Central memory CD8-positive, alpha-beta T cell (primary cell): ENCODE results near the gene GLP1R.

Source experiments
- ATAC-seq: fragments of 150-1000 bp; cut with Tn5 transposase; replicated peaks from 2 replicates; pipeline ENCODE4 v1.10.0; 2022; ENCODE audit warnings: mild to moderate bottlenecking, moderate FRiP score, moderate number of reproducible peaks; ENCODE audit not compliant: poor library complexity, severe bottlenecking; ENCODE audit errors: extremely low read depth
- DNase-seq, 2 donors: peaks; one replicate each; pipeline ENCODE4 v3.0.0; 2021; ENCODE audit warnings: low spot score in 2 of 2
- H3K27ac Mint-ChIP-seq: one replicate; pipeline ENCODE4 v1.8.0; 2022; ENCODE audit warnings: low read depth, mild to moderate bottlenecking, moderate library complexity, mixed read lengths
- H3K27me3 Mint-ChIP-seq: one replicate; pipeline ENCODE4 v1.8.0; 2022; ENCODE audit warnings: mixed read lengths
- H3K36me3 Mint-ChIP-seq: one replicate; pipeline ENCODE4 v1.8.0; 2022; ENCODE audit warnings: mild to moderate bottlenecking, moderate library complexity, mixed read lengths; ENCODE audit not compliant: insufficient read depth
- H3K4me1 Mint-ChIP-seq: one replicate; pipeline ENCODE4 v1.8.0; 2022; ENCODE audit warnings: mixed read lengths
- H3K4me3 Mint-ChIP-seq: one replicate; pipeline ENCODE4 v1.8.0; 2022; ENCODE audit warnings: mild to moderate bottlenecking, moderate library complexity, mixed read lengths
- H3K9me3 Mint-ChIP-seq: one replicate; pipeline ENCODE4 v1.8.0; 2022; ENCODE audit warnings: mixed read lengths

Gene GLP1R

DNA sequence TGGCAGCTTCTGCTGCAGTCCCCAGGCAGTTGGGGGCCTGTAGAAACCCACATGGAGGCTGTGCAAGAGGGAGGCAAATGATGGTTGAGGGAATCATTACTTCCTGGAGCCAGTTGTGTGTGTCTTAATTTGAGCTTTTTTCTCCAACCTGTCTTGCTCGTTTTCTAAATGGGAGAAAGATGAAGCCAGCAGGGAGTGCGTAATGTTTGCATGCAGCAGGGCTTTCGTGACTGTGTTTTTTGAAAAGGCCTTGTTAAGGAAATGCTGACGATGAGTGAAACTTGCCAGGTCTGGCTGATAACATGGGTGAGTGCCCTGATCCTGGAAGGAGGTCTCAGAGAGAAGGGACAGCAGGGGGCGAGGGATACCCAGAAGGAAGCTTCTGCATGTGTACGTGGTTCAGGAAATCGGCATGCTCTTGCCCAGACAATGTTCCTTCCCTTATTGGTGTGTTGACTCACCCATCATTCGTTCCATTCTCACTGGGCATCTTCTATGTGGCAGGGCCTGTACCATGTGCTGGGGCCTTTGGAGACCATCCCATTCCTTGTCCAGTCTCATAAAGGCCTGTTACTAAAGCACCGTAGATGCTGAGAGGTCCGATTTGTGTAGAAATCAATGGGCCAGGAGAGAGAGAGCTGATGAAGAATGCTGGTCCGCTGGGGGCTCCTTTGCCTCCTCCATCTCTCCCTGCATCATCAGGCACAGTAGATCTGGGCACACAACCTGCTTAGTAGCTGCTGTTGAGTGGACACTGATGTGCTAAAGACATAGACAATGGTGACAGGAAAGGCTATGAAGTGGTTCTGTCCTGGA lies 27.4 kb downstream of the GLP1R start:
- Mint-ChIP-seq H3K9me3 (no peaks in the 10 kb centered on the region), H3K4me3 (no peak overlapping the region), H3K27me3 (peaks cover 9% of the 10 kb centered on the region), H3K27ac (no peak overlapping the region), H3K4me1 (no peaks in the 10 kb centered on the region), H3K36me3 (no peaks in the 10 kb centered on the region)
- no peak for ATAC-seq
- no peak for DNase-seq

DNA sequence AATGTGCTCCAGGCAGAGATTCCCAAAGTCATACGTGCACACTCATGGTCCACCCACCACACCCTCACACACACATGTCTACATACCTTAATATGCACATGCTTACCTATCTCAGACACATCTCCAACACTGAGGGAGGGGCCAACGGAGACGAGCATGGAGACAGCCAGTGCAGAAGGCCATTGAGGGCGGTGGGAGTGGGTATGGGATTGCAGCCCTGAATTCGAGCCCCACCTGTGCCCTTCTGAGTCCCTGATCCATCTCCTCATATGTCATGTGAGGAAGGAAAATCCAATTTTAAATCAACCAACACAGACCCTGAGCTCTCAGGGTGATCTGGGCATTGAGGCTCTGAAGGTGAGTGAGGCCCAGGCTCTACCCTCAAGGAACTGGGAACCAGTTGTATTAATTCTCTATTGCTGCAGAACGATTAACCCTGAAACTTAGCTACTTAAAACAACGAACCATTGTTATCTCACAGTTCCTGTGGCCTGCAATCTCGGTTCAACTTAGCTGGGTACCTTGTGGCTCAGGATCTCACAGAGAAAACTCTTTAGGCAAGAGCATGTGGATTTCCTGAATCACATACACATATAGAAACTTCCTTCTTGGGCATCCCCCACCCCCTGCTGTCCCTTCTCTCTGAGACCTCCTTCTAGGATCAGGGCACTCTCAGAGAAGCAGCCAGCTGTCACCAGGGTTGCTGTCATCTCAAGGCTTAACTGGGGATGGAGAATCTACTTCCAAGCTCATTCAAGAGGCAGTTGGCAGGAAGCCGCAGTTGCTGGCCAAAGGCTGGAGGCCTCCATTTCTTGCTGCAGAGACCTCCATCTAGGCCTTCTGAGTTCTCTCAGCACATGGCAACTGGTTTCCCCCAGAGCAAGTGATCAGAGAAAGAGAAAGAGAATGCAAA lies 28.3 kb downstream of the GLP1R start:
- Mint-ChIP-seq H3K36me3 (no peaks in the 10 kb centered on the region), H3K4me3 (no peak overlapping the region)
- no peak for DNase-seq

DNA sequence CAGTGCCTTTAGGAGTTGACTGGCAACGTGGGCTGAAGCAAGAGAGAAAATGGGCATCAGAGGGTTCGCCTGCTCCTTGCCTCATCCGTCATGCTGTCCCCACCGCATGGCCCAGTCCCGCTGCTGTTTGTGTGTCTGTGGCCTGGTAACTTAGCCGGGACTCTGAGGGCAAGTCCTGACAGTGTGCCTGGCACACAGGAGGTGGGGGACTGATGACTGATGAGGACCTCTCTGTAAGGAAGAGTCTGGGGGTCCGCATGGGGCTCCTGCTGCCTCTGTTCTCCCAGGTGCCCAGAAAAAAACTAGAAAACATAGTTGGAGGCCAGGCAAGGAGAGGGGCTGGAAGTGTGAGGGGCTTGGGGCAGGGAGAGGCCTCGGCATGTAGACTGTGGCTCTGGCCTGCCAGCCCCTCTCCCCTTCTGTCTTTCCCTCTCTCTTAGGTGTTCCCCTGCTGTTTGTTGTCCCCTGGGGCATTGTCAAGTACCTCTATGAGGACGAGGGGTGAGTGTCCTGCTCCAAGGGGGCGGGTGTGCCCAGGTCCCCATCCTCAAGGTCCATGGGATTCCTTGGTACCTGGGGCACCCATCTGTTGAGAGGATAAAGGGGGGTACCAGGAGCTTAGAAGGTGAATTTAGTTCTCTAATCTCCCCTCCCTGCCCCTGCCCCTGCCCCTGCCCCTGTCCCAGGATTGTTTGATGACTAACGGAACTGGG lies 29.5 kb downstream of the GLP1R start:
- ATAC-seq = no peak
- Mint-ChIP-seq H3K4me1 (no peaks in the 10 kb centered on the region), H3K36me3 (no peaks in the 10 kb centered on the region), H3K9me3 (no peaks in the 10 kb centered on the region), H3K27ac (no peak overlapping the region), H3K4me3 (no peak overlapping the region), H3K27me3 (no peaks in the 10 kb centered on the region)
- no peak for DNase-seq

More for the DNA sequence above, 28.3 kb downstream of the GLP1R start:
- H3K9me3 Mint-ChIP-seq = no peaks in the 10 kb centered on the region
- H3K4me1 Mint-ChIP-seq = no peaks in the 10 kb centered on the region
- H3K27me3 Mint-ChIP-seq = peaks cover under 1% of the 10 kb centered on the region
- no peak overlapping the region for H3K27ac Mint-ChIP-seq
- ATAC-seq = no peak

DNA sequence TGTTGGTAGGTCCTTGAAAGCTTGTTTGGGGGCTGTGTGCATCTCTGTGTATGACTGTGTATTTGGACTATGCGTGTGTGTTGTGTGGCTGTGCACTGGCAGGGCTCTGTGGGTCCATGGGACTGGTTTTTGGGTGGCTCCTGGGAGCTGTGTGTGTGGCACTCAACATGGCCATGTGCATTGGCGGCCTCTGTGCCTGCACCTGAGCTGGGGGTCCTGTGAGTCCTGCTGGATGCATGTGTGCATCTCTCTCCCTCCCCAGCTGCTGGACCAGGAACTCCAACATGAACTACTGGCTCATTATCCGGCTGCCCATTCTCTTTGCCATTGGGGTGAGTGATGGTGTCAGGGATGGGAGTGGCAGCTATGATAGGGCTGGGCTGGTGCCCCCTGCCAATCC lies 30.1 kb downstream of the GLP1R start:
- Mint-ChIP-seq H3K4me3 (no peak overlapping the region), H3K4me1 (no peaks in the 10 kb centered on the region), H3K27ac (no peak overlapping the region), H3K9me3 (no peaks in the 10 kb centered on the region), H3K27me3 (no peaks in the 10 kb centered on the region), H3K36me3 (no peaks in the 10 kb centered on the region)
- ATAC-seq (no peak), DNase-seq (no peak)

DNA sequence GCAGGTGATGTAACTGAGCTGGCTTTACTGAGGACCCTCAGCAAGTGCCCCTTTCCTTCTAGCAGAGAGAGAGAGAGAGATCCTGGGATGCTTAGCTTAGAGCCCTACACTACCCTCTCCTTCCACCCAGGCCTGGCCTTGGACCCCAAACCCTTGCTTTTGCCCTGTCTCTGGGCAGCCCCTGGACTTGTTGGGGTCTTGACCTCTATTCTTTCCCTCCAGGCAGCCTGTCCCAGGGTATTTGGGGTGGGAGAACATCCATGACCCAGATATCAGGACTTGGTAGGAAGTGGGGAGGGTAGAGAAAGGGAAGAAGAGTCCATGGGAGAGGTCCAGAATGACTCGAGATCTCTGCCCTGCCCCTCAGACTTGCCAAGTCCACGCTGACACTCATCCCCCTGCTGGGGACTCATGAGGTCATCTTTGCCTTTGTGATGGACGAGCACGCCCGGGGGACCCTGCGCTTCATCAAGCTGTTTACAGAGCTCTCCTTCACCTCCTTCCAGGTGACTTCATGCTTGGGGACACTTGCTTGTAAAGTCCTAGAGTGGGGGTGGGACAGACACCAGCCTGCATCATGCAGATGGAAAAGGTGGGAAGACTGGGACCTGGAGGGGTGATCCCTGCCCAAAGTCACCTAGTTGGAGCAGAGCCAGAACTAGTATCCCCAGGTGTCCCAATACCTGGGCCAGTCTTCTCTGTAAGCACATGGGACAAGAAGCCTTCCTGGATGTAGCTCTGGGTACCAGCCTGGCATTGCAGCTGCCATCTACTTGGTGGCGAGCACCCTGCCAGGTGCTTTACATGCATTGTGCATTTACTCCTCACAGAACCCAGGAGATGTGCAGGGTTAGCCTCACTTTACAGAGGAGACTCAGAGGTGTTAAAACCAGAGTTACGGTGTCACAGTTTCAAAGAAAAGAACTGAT lies 30.9 kb downstream of the GLP1R start:
- Mint-ChIP-seq H3K36me3 (no peaks in the 10 kb centered on the region), H3K27me3 (no peaks in the 10 kb centered on the region), H3K27ac (no peak overlapping the region), H3K4me1 (no peaks in the 10 kb centered on the region), H3K4me3 (no peak overlapping the region), H3K9me3 (no peaks in the 10 kb centered on the region)
- DNase-seq (no peak), ATAC-seq (no peak)

GRCh38 chr6:39080246-39080875 lies 31.8 kb downstream of the GLP1R start:
- no peaks in the 10 kb centered on the region for H3K4me1 Mint-ChIP-seq
- H3K4me3 Mint-ChIP-seq = no peak overlapping the region
- H3K36me3 Mint-ChIP-seq = no peaks in the 10 kb centered on the region
- H3K9me3 Mint-ChIP-seq = no peaks in the 10 kb centered on the region
- ATAC-seq (no peak), DNase-seq (no peak)
- H3K27me3 Mint-ChIP-seq = no peaks in the 10 kb centered on the region
- no peak overlapping the region for H3K27ac Mint-ChIP-seq

- no peak overlapping the region for H3K4me3 Mint-ChIP-seq
- H3K27ac Mint-ChIP-seq = no peak overlapping the region
- DNase-seq (no peak), ATAC-seq (no peak)
- peaks cover 6% of the 10 kb centered on the region for H3K4me1 Mint-ChIP-seq
- H3K27me3 Mint-ChIP-seq = peaks cover 10% of the 10 kb centered on the region
- H3K36me3 Mint-ChIP-seq = no peaks in the 10 kb centered on the region
- no peaks in the 10 kb centered on the region for H3K9me3 Mint-ChIP-seq
Measured at GRCh38 chr6:39082310-39082709, 33.7 kb downstream of the GLP1R start.

- ATAC-seq (no peak), DNase-seq (no peak)
- H3K27me3 Mint-ChIP-seq = peaks cover 20% of the 10 kb centered on the region
- no peaks in the 10 kb centered on the region for H3K36me3 Mint-ChIP-seq
- H3K4me1 Mint-ChIP-seq = peaks cover 6% of the 10 kb centered on the region
- H3K9me3 Mint-ChIP-seq = no peaks in the 10 kb centered on the region
- H3K4me3 Mint-ChIP-seq = no peak overlapping the region
- H3K27ac Mint-ChIP-seq = no peak overlapping the region
Measured at GRCh38 chr6:39083231-39083634, 34.7 kb downstream of the GLP1R start.

DNA sequence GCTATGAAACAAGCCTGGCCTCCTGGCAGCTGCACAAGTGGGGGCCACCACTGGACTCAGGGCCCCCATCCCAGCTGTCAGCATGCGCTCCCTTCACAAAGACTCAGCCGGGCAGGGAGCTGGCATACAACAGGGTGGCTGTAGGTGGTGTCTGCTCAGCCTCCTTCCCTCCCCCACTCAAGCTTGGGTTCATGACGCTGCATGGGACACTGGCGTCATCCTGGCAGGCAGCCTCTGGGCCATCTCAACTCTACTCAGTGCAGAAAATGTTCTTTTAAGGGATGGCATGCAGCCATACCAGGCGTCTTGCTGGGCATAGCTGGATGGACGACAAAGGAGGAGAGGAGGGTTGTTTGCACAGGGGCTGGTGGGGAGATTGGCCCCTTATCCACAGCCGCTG lies 35.9 kb downstream of the GLP1R start:
- Mint-ChIP-seq H3K9me3 (no peaks in the 10 kb centered on the region), H3K27me3 (peaks cover 27% of the 10 kb centered on the region), H3K36me3 (no peaks in the 10 kb centered on the region), H3K4me1 (peaks cover 6% of the 10 kb centered on the region), H3K27ac (no peak overlapping the region), H3K4me3 (no peak overlapping the region)
- no peak for DNase-seq
- ATAC-seq = no peak

- Mint-ChIP-seq H3K4me1 (peaks cover 6% of the 10 kb centered on the region), H3K4me3 (no peak overlapping the region), H3K27me3 (peaks cover 35% of the 10 kb centered on the region), H3K9me3 (no peaks in the 10 kb centered on the region), H3K27ac (no peak overlapping the region), H3K36me3 (no peaks in the 10 kb centered on the region)
- DNase-seq = no peak
- no peak for ATAC-seq
Measured at GRCh38 chr6:39085129-39085797, 36.7 kb downstream of the GLP1R start.

- H3K27ac Mint-ChIP-seq = no peak overlapping the region
- H3K4me3 Mint-ChIP-seq = no peak overlapping the region
- DNase-seq = no peak
- no peaks in the 10 kb centered on the region for H3K36me3 Mint-ChIP-seq
- peaks cover 45% of the 10 kb centered on the region for H3K27me3 Mint-ChIP-seq
- no peaks in the 10 kb centered on the region for H3K9me3 Mint-ChIP-seq
- H3K4me1 Mint-ChIP-seq = peaks cover 6% of the 10 kb centered on the region
- ATAC-seq = peak; percentile 52
Measured at GRCh38 chr6:39086294-39086693, 37.7 kb downstream of the GLP1R start.
